Osteoblast (primary cell): ENCODE results near the gene SLC36A1. TPM values are rescaled to one million over a fixed set of nuclear protein-coding genes. Genes with fewer than 3 reads are reported as not detected.

Experiments
- DNase-seq: peaks from one replicate; pipeline ENCODE4 v3.0.0; 2011; ENCODE audit warnings: low spot score, mixed read lengths; ENCODE audit not compliant: insufficient read length; ENCODE audit errors: missing footprints
- H2AFZ ChIP-seq: 2 replicates; pipeline ENCODE4 v1.6.0; 2011; ENCODE audit warnings: mild to moderate bottlenecking, low read length
- H3K27ac ChIP-seq: 2 replicates; pipeline ENCODE4 v1.5.1; 2011; ENCODE audit warnings: mild to moderate bottlenecking, low read depth, low read length, moderate library complexity
- H3K27me3 ChIP-seq: 2 replicates; pipeline ENCODE4 v1.6.0; 2012; ENCODE audit warnings: mild to moderate bottlenecking, control low read depth, inconsistent platforms, low read length, moderate library complexity; ENCODE audit not compliant: insufficient read depth
- H3K36me3 ChIP-seq: 2 replicates; pipeline ENCODE4 v1.5.1; 2011; ENCODE audit warnings: mild to moderate bottlenecking, low read length, control low read depth, moderate library complexity; ENCODE audit not compliant: insufficient read depth
- H3K4me1 ChIP-seq: 2 replicates; pipeline ENCODE4 v1.5.1; 2011; ENCODE audit warnings: mild to moderate bottlenecking, low read length, control low read depth, moderate library complexity; ENCODE audit not compliant: insufficient read depth
- H3K4me2 ChIP-seq: 2 replicates; pipeline ENCODE4 v1.6.0; 2011; ENCODE audit warnings: mild to moderate bottlenecking, low read length; ENCODE audit not compliant: insufficient read depth
- H3K4me3 ChIP-seq: fragments of 200-600 bp; sonication (generic); 3 replicates; pipeline ENCODE4 v1.5.1; 2012; ENCODE audit warnings: mild to moderate bottlenecking, low read length, inconsistent platforms; ENCODE audit not compliant: insufficient read depth
- H3K79me2 ChIP-seq: 2 replicates; pipeline ENCODE4 v1.6.0; 2012; ENCODE audit warnings: mild to moderate bottlenecking, low read length, control low read depth, inconsistent platforms; ENCODE audit not compliant: insufficient read depth
- H3K9me3 ChIP-seq: 2 replicates; pipeline ENCODE4 v1.5.1; 2011; ENCODE audit warnings: low read depth, low read length, control low read depth
- H4K20me1 ChIP-seq: 2 replicates; pipeline ENCODE4 v1.6.0; 2012; ENCODE audit warnings: mild to moderate bottlenecking, low read length, control low read depth; ENCODE audit not compliant: insufficient read depth
- total RNA-seq: library from RNA; depleted of rRNA; stranded (reverse); fragments of >200 nt; gene quantifications from 2 replicates; pipeline ENCODE4 v1.2.3, GENCODE V29; 2012
- TF ChIP-seq, protein P1 (sequence below): IDR thresholded peaks from 2 replicates; pipeline ENCODE4 v1.5.1; 2011; ENCODE audit warnings: mild to moderate bottlenecking, low read depth, low read length, moderate library complexity; ENCODE audit errors: extremely low read depth

SLC36A1 gene
- total RNA-seq, 1 donor, result 19.5 TPM

DNA sequence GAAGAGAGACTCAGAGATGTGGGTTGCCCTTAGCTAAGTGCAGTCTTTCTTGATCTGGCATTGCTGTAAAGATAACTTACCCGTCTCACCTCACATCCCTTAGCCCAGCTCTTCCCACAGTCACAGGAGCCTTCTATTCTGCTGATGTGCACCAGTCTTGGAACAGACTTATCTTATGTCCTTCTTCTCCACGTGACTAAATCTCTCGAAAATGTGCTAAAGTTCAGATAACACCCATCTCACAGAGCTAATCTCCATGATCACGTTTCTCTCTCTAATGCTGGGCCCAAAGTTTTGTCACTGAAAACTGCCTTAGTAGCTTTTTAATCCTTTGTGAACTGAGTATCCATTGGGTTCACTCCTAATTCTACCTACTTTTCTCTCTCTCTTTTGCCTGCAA, 16.7 kb downstream of the SLC36A1 start:
- Histone ChIP-seq H3K27me3 (no peaks in the 10 kb centered on the region), H3K36me3 (peaks cover 27% of the 10 kb centered on the region), H3K4me3 (no peak overlapping the region), H3K79me2 (no peaks in the 10 kb centered on the region), H3K4me1 (peaks cover 4% of the 10 kb centered on the region), H2AFZ (no peak overlapping the region), H4K20me1 (no peaks in the 10 kb centered on the region), H3K4me2 (no peak overlapping the region), H3K27ac (no peak overlapping the region), H3K9me3 (no peaks in the 10 kb centered on the region)
- DNase-seq, result no peak
- TF ChIP-seq, protein P1, sequence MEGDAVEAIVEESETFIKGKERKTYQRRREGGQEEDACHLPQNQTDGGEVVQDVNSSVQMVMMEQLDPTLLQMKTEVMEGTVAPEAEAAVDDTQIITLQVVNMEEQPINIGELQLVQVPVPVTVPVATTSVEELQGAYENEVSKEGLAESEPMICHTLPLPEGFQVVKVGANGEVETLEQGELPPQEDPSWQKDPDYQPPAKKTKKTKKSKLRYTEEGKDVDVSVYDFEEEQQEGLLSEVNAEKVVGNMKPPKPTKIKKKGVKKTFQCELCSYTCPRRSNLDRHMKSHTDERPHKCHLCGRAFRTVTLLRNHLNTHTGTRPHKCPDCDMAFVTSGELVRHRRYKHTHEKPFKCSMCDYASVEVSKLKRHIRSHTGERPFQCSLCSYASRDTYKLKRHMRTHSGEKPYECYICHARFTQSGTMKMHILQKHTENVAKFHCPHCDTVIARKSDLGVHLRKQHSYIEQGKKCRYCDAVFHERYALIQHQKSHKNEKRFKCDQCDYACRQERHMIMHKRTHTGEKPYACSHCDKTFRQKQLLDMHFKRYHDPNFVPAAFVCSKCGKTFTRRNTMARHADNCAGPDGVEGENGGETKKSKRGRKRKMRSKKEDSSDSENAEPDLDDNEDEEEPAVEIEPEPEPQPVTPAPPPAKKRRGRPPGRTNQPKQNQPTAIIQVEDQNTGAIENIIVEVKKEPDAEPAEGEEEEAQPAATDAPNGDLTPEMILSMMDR, result no peak

- Histone ChIP-seq H3K9me3 (no peaks in the 10 kb centered on the region), H4K20me1 (no peaks in the 10 kb centered on the region), H3K36me3 (peaks cover 25% of the 10 kb centered on the region), H3K27me3 (no peaks in the 10 kb centered on the region), H3K4me2 (no peak overlapping the region), H3K79me2 (no peaks in the 10 kb centered on the region), H3K4me3 (no peak overlapping the region), H3K4me1 (peaks cover 14% of the 10 kb centered on the region), H2AFZ (no peak overlapping the region), H3K27ac (no peak overlapping the region)
- DNase-seq, result no peak
- TF ChIP-seq, protein P1, result no peak
These were observed 18.1 kb downstream of the SLC36A1 start for GRCh38 chr5:151465476-151465875.

DNA sequence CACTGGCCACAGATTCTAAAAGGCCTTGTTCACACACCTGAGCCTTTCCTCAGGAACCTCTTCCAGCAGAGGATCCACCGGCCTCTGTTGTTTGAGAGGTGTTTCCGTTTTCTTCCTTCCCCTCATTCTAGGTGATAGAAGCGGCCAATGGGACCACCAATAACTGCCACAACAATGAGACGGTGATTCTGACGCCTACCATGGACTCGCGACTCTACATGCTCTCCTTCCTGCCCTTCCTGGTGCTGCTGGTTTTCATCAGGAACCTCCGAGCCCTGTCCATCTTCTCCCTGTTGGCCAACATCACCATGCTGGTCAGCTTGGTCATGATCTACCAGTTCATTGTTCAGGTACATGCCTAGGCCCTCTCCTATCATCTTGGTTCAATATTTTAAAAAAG, 20.2 kb downstream of the SLC36A1 start:
- H3K79me2 ChIP-seq, result no peaks in the 10 kb centered on the region
- no peak overlapping the region for H3K4me3 ChIP-seq
- H3K9me3 ChIP-seq, result no peaks in the 10 kb centered on the region
- H3K27ac ChIP-seq, result no peak overlapping the region
- H3K27me3 ChIP-seq, result no peaks in the 10 kb centered on the region
- H3K4me2 ChIP-seq, result no peak overlapping the region
- TF ChIP-seq, protein P1, result no peak
- peaks cover 20% of the 10 kb centered on the region for H3K4me1 ChIP-seq
- H2AFZ ChIP-seq, result no peak overlapping the region
- DNase-seq, result no peak
- no peaks in the 10 kb centered on the region for H4K20me1 ChIP-seq
- H3K36me3 ChIP-seq, result peaks cover 25% of the 10 kb centered on the region

DNA sequence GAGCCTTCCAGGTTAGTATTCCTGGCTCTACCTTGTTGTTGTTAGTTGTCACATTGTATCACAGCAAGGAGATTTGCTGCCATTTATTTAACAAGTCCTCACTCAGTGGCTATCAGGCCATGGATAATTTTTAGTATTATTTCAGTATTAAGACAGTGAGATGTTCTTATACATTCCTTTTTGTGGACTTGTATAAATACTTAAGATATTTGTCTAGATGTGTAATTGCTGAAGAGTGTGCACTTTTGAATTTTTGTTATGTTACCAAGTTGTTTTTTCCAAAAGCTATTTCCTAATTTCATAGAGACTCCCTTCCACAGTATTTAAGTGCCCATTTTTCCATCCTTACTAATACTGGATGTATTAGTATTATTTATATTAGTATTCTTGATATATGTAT, 22.0 kb downstream of the SLC36A1 start:
- H3K79me2 ChIP-seq, result no peaks in the 10 kb centered on the region
- no peaks in the 10 kb centered on the region for H3K9me3 ChIP-seq
- no peak for DNase-seq
- no peaks in the 10 kb centered on the region for H3K27me3 ChIP-seq
- no peak overlapping the region for H3K4me3 ChIP-seq
- no peaks in the 10 kb centered on the region for H4K20me1 ChIP-seq
- H3K4me2 ChIP-seq, result no peak overlapping the region
- TF ChIP-seq, protein P1, result no peak
- H2AFZ ChIP-seq, result no peak overlapping the region
- H3K36me3 ChIP-seq, result peaks cover 15% of the 10 kb centered on the region
- H3K4me1 ChIP-seq, result peaks cover 20% of the 10 kb centered on the region
- H3K27ac ChIP-seq, result no peak overlapping the region
